Neural cell (in vitro differentiated cells): Measurements from ENCODE around the gene RBSN. TPM values are rescaled to one million over a fixed set of nuclear protein-coding genes. Genes with fewer than 3 reads are reported as not detected.

Experiments used
- H2AFZ ChIP-seq: fragments of 200-600, 300-800 bp; sonication (generic), shearing (Covaris generic); 2 replicates; pipeline ENCODE4 v1.6.0; 2014; ENCODE audit warnings: low read depth, mild to moderate bottlenecking, antibody characterized with exemption, low read length, moderate library complexity
- H3F3A ChIP-seq: fragments of 200-600 bp; shearing (Covaris generic); 2 replicates; pipeline ENCODE4 v1.6.1; 2016; ENCODE audit warnings: mild to moderate bottlenecking, moderate library complexity, mixed read lengths, antibody characterized with exemption, low read length; ENCODE audit not compliant: insufficient read depth, poor library complexity, severe bottlenecking
- H3K27ac ChIP-seq: fragments of 200-600, 300-800 bp; sonication (generic), shearing (Covaris generic); 2 replicates; pipeline ENCODE4 v1.5.1; 2014; ENCODE audit warnings: mild to moderate bottlenecking, low read length, moderate library complexity
- H3K27me3 ChIP-seq: fragments of 300-800, 200-600 bp; sonication (generic), shearing (Covaris generic); 2 replicates; pipeline ENCODE4 v1.6.0; 2014; ENCODE audit warnings: mild to moderate bottlenecking, low read depth, low read length, moderate library complexity; ENCODE audit not compliant: insufficient read depth
- H3K36me3 ChIP-seq: fragments of 300-800, 200-600 bp; sonication (generic), shearing (Covaris generic); 2 replicates; pipeline ENCODE4 v1.5.1; 2014; ENCODE audit warnings: mild to moderate bottlenecking, antibody characterized with exemption, low read length, moderate library complexity; ENCODE audit not compliant: insufficient read depth
- H3K4me2 ChIP-seq: fragments of 300-800, 200-600 bp; sonication (generic), shearing (Covaris generic); 2 replicates; pipeline ENCODE4 v1.6.0; 2014; ENCODE audit warnings: mild to moderate bottlenecking, low read length
- H3K4me3 ChIP-seq: fragments of 300-800, 200-600 bp; sonication (generic), shearing (Covaris generic); 2 replicates; pipeline ENCODE4 v1.5.1; 2014; ENCODE audit warnings: mild to moderate bottlenecking, low read length, moderate library complexity
- H3K79me2 ChIP-seq: fragments of 200-600 bp; shearing (Covaris generic); replicated peaks from 2 replicates; pipeline ENCODE4 v1.6.0; 2014; ENCODE audit warnings: mild to moderate bottlenecking, low read length, moderate library complexity; ENCODE audit not compliant: insufficient read depth
- H3K9ac ChIP-seq: fragments of 300-800, 200-600 bp; sonication (generic), shearing (Covaris generic); 2 replicates; pipeline ENCODE4 v1.6.1; 2016; ENCODE audit warnings: mild to moderate bottlenecking, low read length, mixed read lengths
- H3K9me2 ChIP-seq: fragments of 200-600 bp; shearing (Covaris generic); 2 replicates; pipeline ENCODE4 v1.6.1; 2016; ENCODE audit warnings: mild to moderate bottlenecking, low read length, mixed read lengths; ENCODE audit not compliant: insufficient read depth
- H3K9me3 ChIP-seq: fragments of 200-600, 300-800 bp; sonication (generic), shearing (Covaris generic); 2 replicates; pipeline ENCODE4 v1.6.1; 2016; ENCODE audit warnings: mild to moderate bottlenecking, mixed run types, low read length, moderate library complexity, mixed read lengths
- H4K20me1 ChIP-seq: fragments of 200-600 bp; shearing (Covaris generic); 2 replicates; pipeline ENCODE4 v1.6.1; 2016; ENCODE audit warnings: mild to moderate bottlenecking, mixed run types; ENCODE audit not compliant: insufficient read depth
- CTCF ChIP-seq: fragments of 450-650 bp; IDR thresholded peaks from 2 replicates; pipeline ENCODE4 v1.5.1; 2014; ENCODE audit warnings: antibody characterized with exemption, mild to moderate bottlenecking, moderate library complexity; ENCODE audit not compliant: poor library complexity, severe bottlenecking
- EP300 ChIP-seq: fragments of 450-650 bp; conservative IDR thresholded peaks from 2 replicates; pipeline ENCODE4 v1.6.1; 2014; ENCODE audit warnings: antibody characterized with exemption, mild to moderate bottlenecking, moderate library complexity; ENCODE audit not compliant: poor library complexity, severe bottlenecking
- EZH2 ChIP-seq: fragments of 200-600, 300-800 bp; shearing (Covaris generic), sonication (generic); IDR thresholded peaks from 2 replicates; pipeline ENCODE4 v1.6.1; 2014; ENCODE audit warnings: antibody characterized with exemption, low read length, borderline replicate concordance, mild to moderate bottlenecking; ENCODE audit not compliant: insufficient read depth, poor library complexity, severe bottlenecking
- MXI1 ChIP-seq: fragments of 450-650 bp; conservative IDR thresholded peaks from 2 replicates; pipeline ENCODE4 v1.6.1; 2014; ENCODE audit warnings: antibody characterized with exemption, mild to moderate bottlenecking; ENCODE audit not compliant: poor library complexity, severe bottlenecking
- POLR2AphosphoS5 ChIP-seq: IDR thresholded peaks from 2 replicates; pipeline ENCODE4 v1.6.1; 2012
- RAD21 ChIP-seq: fragments of 450-650 bp; conservative IDR thresholded peaks from 2 replicates; pipeline ENCODE4 v1.6.1; 2014; ENCODE audit warnings: antibody characterized with exemption, mild to moderate bottlenecking, moderate library complexity
- REST ChIP-seq: IDR thresholded peaks from 2 replicates; pipeline ENCODE4 v1.6.1; 2012; ENCODE audit warnings: borderline replicate concordance
- SMC3 ChIP-seq: fragments of 450-650 bp; conservative IDR thresholded peaks from 2 replicates; pipeline ENCODE4 v1.6.1; 2014; ENCODE audit warnings: antibody characterized with exemption, mild to moderate bottlenecking, moderate library complexity; ENCODE audit not compliant: poor library complexity
- TAF1 ChIP-seq: IDR thresholded peaks from 2 replicates; pipeline ENCODE4 v1.6.1; 2012; ENCODE audit warnings: low read depth
- polyA plus RNA-seq: library from polyadenylated mRNA; depleted of rRNA; stranded (reverse); fragments of >200 nt; gene quantifications from 2 replicates; pipeline ENCODE4 v1.2.3, GENCODE V29; 2014

Gene RBSN
- polyA plus RNA-seq, 1 donor from 2014 or later, result 27.6 TPM

- Histone ChIP-seq H3F3A (no peaks in the 10 kb centered on the region), H3K27me3 (no peaks in the 10 kb centered on the region), H3K79me2 (no peaks in the 10 kb centered on the region), H4K20me1 (no peaks in the 10 kb centered on the region), H3K27ac (no peak overlapping the region), H3K4me3 (no peak overlapping the region), H3K9ac (no peak overlapping the region), H2AFZ (no peak overlapping the region), H3K9me3 (no peaks in the 10 kb centered on the region), H3K9me2 (no peaks in the 10 kb centered on the region), H3K36me3 (no peaks in the 10 kb centered on the region), H3K4me2 (no peak overlapping the region)
- TF ChIP-seq EZH2 (no peak), REST (no peak), RAD21 (no peak), MXI1 (no peak), POLR2AphosphoS5 (no peak), TAF1 (no peak), EP300 (no peak), CTCF (no peak), SMC3 (no peak)
Observed at GRCh38 chr3:15113471-15113870, 14.5 kb upstream of the RBSN start.

DNA sequence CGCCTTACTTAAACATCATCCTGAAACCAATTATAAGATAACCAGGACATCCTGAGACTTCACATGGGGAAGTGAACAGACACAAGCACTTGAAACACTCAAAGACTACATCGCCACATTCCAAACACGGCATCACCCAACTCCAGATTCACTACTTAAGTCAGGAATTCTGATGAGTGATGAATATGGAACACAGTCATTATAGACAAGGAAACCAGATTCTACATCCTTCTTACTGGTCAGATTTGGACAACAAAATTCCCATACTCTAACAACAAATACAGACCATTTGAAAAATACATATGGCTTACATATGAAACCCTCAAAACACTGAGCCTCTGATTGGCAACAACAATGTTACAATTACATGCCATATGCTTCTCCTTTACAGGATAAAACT, 13.1 kb upstream of the RBSN start:
- no peaks in the 10 kb centered on the region for H3K36me3 ChIP-seq
- no peaks in the 10 kb centered on the region for H3K9me2 ChIP-seq
- no peak overlapping the region for H2AFZ ChIP-seq
- no peaks in the 10 kb centered on the region for H3K27me3 ChIP-seq
- no peak for TF ChIP-seq SMC3
- TF ChIP-seq MXI1, result no peak
- TF ChIP-seq EZH2, result no peak
- no peaks in the 10 kb centered on the region for H3K9me3 ChIP-seq
- H3K27ac ChIP-seq, result no peak overlapping the region
- H3K4me3 ChIP-seq, result no peak overlapping the region
- H3F3A ChIP-seq, result no peaks in the 10 kb centered on the region
- H3K4me2 ChIP-seq, result no peak overlapping the region
- H3K79me2 ChIP-seq, result no peaks in the 10 kb centered on the region
- H3K9ac ChIP-seq, result no peak overlapping the region
- H4K20me1 ChIP-seq, result no peaks in the 10 kb centered on the region

DNA sequence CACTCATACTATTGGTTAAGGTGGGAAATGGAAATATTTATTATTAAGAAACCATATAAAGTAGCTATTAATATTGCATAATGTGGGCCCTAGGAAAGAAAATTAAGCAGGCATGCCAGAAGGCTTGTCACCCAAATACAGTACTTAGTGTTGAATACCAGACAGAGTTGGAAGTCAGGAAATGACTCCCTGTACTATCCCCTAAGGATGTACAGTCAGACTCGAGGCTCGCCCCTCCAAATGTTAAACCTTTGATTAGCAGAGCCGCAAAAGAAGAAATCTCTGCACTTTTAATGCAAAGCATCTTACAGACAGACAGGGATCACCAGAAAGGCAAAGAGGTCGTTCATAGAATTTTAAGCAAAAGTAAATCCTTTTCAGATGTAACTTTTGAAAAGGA, 11.3 kb upstream of the RBSN start:
- no peaks in the 10 kb centered on the region for H3K36me3 ChIP-seq
- no peak overlapping the region for H2AFZ ChIP-seq
- H3K9me3 ChIP-seq, result no peaks in the 10 kb centered on the region
- H3K27me3 ChIP-seq, result no peaks in the 10 kb centered on the region
- no peak overlapping the region for H3K9ac ChIP-seq
- H3K79me2 ChIP-seq, result no peaks in the 10 kb centered on the region
- H3K9me2 ChIP-seq, result no peaks in the 10 kb centered on the region
- H3K27ac ChIP-seq, result no peak overlapping the region
- H3K4me3 ChIP-seq, result no peak overlapping the region
- H3K4me2 ChIP-seq, result no peak overlapping the region
- no peaks in the 10 kb centered on the region for H4K20me1 ChIP-seq
- TF ChIP-seq POLR2AphosphoS5 (no peak), CTCF (no peak), SMC3 (no peak), EP300 (no peak)
- H3F3A ChIP-seq, result no peaks in the 10 kb centered on the region
